Loucy (cell line): ENCODE measurements around the gene SMIM45.

Experiments used
- EZH2phosphoT487 ChIP-seq: fragments of 200-600 bp; IDR thresholded peaks from 2 replicates; pipeline ENCODE4 v1.6.1; 2018; ENCODE audit warnings: antibody characterized with exemption, mild to moderate bottlenecking, moderate library complexity, borderline replicate concordance
- TF ChIP-seq, protein P1 (sequence below): fragments of 200-600 bp; sonication (generic); conservative IDR thresholded peaks from 2 replicates; pipeline ENCODE4 v1.5.1; 2014; ENCODE audit warnings: mild to moderate bottlenecking, antibody characterized with exemption, low read length

DNA sequence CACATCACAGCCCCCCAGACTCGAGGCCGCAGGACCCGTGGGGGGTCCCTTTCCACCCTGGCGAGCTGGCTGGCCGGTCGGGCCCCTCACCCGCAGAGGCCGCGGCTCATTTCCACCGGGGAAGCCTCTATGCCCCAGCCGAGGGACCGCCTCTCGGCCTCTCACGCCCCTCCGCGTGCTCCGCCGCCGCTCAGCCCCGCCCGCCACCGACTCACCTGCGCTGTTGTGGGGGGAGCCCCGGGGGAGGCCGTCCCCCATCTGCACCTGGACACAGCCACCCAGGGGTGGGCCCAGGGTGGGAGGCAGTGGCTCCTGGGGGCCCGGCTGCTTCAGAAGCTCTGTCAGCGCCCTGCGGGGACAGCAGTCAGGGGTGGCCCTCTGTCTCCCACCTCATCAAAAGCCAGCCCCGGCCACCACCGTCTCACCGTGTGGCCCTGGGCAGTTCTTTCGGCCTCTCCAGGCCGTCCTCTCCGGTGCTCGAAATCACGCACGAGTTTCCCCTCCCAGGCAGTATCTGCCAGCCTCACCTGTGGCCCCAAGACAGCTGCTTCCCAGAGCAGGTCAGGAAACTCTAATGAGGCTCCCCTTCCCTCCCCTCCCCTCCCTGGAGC, 40.8 kb upstream of the SMIM45 start:
- TF ChIP-seq, protein P1, sequence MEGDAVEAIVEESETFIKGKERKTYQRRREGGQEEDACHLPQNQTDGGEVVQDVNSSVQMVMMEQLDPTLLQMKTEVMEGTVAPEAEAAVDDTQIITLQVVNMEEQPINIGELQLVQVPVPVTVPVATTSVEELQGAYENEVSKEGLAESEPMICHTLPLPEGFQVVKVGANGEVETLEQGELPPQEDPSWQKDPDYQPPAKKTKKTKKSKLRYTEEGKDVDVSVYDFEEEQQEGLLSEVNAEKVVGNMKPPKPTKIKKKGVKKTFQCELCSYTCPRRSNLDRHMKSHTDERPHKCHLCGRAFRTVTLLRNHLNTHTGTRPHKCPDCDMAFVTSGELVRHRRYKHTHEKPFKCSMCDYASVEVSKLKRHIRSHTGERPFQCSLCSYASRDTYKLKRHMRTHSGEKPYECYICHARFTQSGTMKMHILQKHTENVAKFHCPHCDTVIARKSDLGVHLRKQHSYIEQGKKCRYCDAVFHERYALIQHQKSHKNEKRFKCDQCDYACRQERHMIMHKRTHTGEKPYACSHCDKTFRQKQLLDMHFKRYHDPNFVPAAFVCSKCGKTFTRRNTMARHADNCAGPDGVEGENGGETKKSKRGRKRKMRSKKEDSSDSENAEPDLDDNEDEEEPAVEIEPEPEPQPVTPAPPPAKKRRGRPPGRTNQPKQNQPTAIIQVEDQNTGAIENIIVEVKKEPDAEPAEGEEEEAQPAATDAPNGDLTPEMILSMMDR = no peak
- TF ChIP-seq EZH2phosphoT487 = no peak
